Uterus (tissue), 2 donors: ENCODE data around the gene PRODH2.

ENCODE experiments used
- CTCF ChIP-seq, 4 experiments: fragments of 200-600 bp in 2 of 4; fragments of 450-650 bp in 2 of 4; sonication (generic) in 2 of 4; IDR thresholded peaks; one replicate each; pipeline ENCODE4 v1.5.1; 2016 to 2019; ENCODE audit warnings: antibody characterized with exemption in 4 of 4, mild to moderate bottlenecking in 2 of 4, moderate library complexity in 1 of 4
- POLR2A ChIP-seq, 2 donors: fragments of 450-650 bp; IDR thresholded peaks; one replicate each; pipeline ENCODE4 v1.6.1; 2016; ENCODE audit warnings: antibody characterized with exemption in 2 of 2, mild to moderate bottlenecking in 1 of 2, moderate library complexity in 1 of 2

- no peak for TF ChIP-seq CTCF (IDR thresholded peaks at IDR 0.05)
- no peak for TF ChIP-seq POLR2A (IDR thresholded peaks at IDR 0.05)
Observed at GRCh38 chr19:35797663-35798062, 15.0 kb downstream of the PRODH2 start.
